Liver (tissue), 9 donors: ENCODE results near the gene RGS7. TPM values are rescaled to one million over a fixed set of nuclear protein-coding genes. Genes with fewer than 3 reads are reported as not detected.

Experiments used
- DNase-seq: peaks from one replicate; pipeline ENCODE4 v3.0.0-alpha.2; 2017; ENCODE audit warnings: low spot score
- H3K27ac ChIP-seq, 2 donors: one replicate each; pipeline ENCODE4 v1.7.0; 2013; ENCODE audit warnings: inconsistent platforms in 2 of 2, low read length in 2 of 2, control low read depth in 1 of 2, low read depth in 1 of 2, mild to moderate bottlenecking in 1 of 2
- H3K27me3 ChIP-seq, 4 donors: one replicate each; pipeline versions ENCODE4 v1.6.1 to v1.7.0; 2013; ENCODE audit warnings: low read length in 3 of 4, inconsistent platforms in 1 of 4, mild to moderate bottlenecking in 1 of 4, moderate library complexity in 1 of 4; ENCODE audit not compliant: control insufficient read depth in 4 of 4, insufficient read depth in 4 of 4
- H3K36me3 ChIP-seq, 4 donors: one replicate each; pipeline versions ENCODE4 v1.6.1 to v1.7.0; 2013; ENCODE audit warnings: low read length in 3 of 4, mild to moderate bottlenecking in 3 of 4, low read depth in 1 of 4, moderate library complexity in 1 of 4; ENCODE audit not compliant: control insufficient read depth in 4 of 4, insufficient read depth in 3 of 4
- H3K4me1 ChIP-seq, 4 donors: one replicate each; pipeline versions ENCODE4 v1.6.1 to v1.7.0; 2013; ENCODE audit warnings: low read length in 3 of 4, mild to moderate bottlenecking in 3 of 4, moderate library complexity in 1 of 4; ENCODE audit not compliant: control insufficient read depth in 4 of 4, insufficient read depth in 4 of 4
- H3K4me3 ChIP-seq, 3 donors: one replicate each; pipeline versions ENCODE4 v1.6.1 to v1.7.0; 2013; ENCODE audit warnings: low read length in 3 of 3, control low read depth in 1 of 3, low read depth in 1 of 3, mild to moderate bottlenecking in 1 of 3
- H3K9ac ChIP-seq, 2 donors: one replicate each; pipeline ENCODE4 v1.7.0; 2013; ENCODE audit warnings: low read length in 2 of 2, mild to moderate bottlenecking in 2 of 2, moderate library complexity in 2 of 2, control low read depth in 1 of 2, low read depth in 1 of 2
- H3K9me3 ChIP-seq, 4 donors: one replicate each; pipeline versions ENCODE4 v1.6.1 to v1.7.0; 2013; ENCODE audit warnings: low read length in 3 of 4; ENCODE audit not compliant: control insufficient read depth in 4 of 4
- EGR1 ChIP-seq, 2 donors: IDR thresholded peaks; 2 replicates each; pipeline ENCODE4 v1.6.1; 2016 to 2018; ENCODE audit warnings: antibody characterized with exemption in 2 of 2, low read depth in 2 of 2
- FOXA1 ChIP-seq: IDR thresholded peaks from 2 replicates; pipeline ENCODE4 v1.6.1; 2016; ENCODE audit warnings: antibody characterized with exemption
- HNF4A ChIP-seq, 2 donors: conservative IDR thresholded peaks; 2 replicates each; pipeline ENCODE4 v1.6.1; 2016; ENCODE audit warnings: antibody characterized with exemption in 2 of 2, mild to moderate bottlenecking in 2 of 2
- HNF4G ChIP-seq: IDR thresholded peaks from 2 replicates; pipeline ENCODE4 v1.6.1; 2016; ENCODE audit warnings: antibody characterized with exemption
- JUND ChIP-seq, 2 donors: IDR thresholded peaks; 2 replicates each; pipeline ENCODE4 v1.6.1; 2016; ENCODE audit warnings: antibody characterized with exemption in 2 of 2
- RAD21 ChIP-seq, 2 donors: IDR thresholded peaks; 2 replicates each; pipeline ENCODE4 v1.6.1; 2016; ENCODE audit warnings: antibody characterized with exemption in 2 of 2, mild to moderate bottlenecking in 2 of 2
- RXRA ChIP-seq, 2 donors: IDR thresholded peaks; 2 replicates each; pipeline ENCODE4 v1.6.1; 2017 to 2018; ENCODE audit warnings: antibody characterized with exemption in 2 of 2, mild to moderate bottlenecking in 1 of 2
- TAF1 ChIP-seq: conservative IDR thresholded peaks from 2 replicates; pipeline ENCODE4 v1.6.1; 2016; ENCODE audit warnings: antibody characterized with exemption, mild to moderate bottlenecking
- YY1 ChIP-seq: IDR thresholded peaks from 2 replicates; pipeline ENCODE4 v1.6.1; 2016; ENCODE audit warnings: antibody characterized with exemption, mild to moderate bottlenecking
- WGBS: extraction: QIAGEN DNeasy Blood & Tissue Kit; methylation state at CpG from one replicate; pipeline ENCODE4 v1.1.7; 2013; 5-methylcytosine and 5-hydroxymethylcytosine counted together
- polyA plus RNA-seq, 2 donors: library from polyadenylated mRNA; stranded (reverse) in 1 of 2; unstranded in 1 of 2; fragments of 200-250 nt in 1 of 2; fragments of >200 nt in 1 of 2; fragmentation: Nextera tagmentation in 1 of 2; extraction: Ambion mirVana in 1 of 2; gene quantifications; one replicate each; pipeline versions ENCODE4 v1.2.1 to v1.2.3, GENCODE V29; 2013 to 2015
- total RNA-seq, 2 donors: library from RNA; depleted of rRNA; stranded (reverse); fragments of >200 nt; gene quantifications; one replicate each; pipeline ENCODE4 v1.2.3, GENCODE V29; 2014
- TF ChIP-seq, protein P1 (sequence below): IDR thresholded peaks from 2 replicates; pipeline ENCODE4 v1.6.1; 2016; ENCODE audit warnings: antibody characterized with exemption
- TF ChIP-seq, protein P2 (sequence below): IDR thresholded peaks from 2 replicates; pipeline ENCODE4 v1.6.1; 2016; ENCODE audit warnings: antibody characterized with exemption
- TF ChIP-seq, protein P3 (sequence below): IDR thresholded peaks from 2 replicates; pipeline ENCODE4 v1.6.1; 2016; ENCODE audit warnings: antibody characterized with exemption, mild to moderate bottlenecking
- donor health status: healthy.
- donor health status: healthy.
- donor health status: healthy.
- donor health status: healthy.
- donor health status: healthy.

RGS7 gene
- total and polyA plus RNA-seq, 4 donors, result 0.05 to 0.18 TPM; not detected in 2

DNA sequence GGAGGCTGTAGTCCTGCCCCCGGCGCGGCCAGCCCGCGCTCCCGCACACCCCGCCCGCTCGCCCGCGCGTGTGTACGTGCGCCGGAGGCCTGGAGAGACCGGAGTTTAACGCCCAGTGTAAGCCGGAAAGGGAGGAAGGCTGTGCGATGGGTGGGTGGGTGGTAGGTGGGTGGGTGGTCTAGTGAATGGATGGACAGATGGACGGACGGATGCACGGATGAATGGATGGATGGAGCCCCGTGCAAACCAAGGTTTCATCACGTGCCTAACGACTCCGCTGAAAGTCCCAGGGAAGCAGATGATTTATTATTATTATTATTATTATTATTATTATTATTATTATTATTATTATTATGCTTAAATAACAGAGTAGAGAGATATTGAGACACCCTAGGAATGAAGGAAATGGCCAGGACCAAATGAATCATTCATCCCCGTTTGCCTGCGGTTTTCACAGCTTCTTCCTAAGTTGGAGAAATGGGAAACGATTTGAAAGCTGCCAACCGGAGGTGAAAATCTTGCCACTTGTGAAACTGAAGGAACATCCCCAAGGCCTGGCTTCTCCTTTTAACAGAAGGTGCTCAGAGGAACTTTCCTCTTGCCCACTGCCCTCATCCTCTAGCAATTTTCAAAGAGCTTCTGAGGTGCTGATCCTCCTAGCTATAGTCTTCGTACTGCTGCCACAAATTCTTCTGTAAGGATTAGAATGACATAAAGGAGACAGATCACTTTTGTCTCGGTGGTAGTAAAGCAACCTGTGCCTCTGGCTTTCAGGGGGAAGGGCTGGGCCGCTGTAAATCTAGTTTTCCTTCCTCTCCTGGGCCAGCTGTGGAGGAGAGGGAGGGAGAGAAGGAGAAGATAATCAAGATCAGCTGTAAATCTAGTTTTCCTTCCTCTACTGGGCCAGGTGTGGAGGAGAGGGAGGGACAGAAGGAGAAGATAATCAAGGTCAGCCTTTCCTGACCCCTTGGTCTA is 648 bp upstream of the RGS7 start:
- no peak for DNase-seq
- no peak for TF ChIP-seq EGR1 (IDR thresholded peaks at IDR 0.05; ENCODE audit: low read depth in 2 of 2)
- TF ChIP-seq TAF1, result no peak
- TF ChIP-seq, protein P1, sequence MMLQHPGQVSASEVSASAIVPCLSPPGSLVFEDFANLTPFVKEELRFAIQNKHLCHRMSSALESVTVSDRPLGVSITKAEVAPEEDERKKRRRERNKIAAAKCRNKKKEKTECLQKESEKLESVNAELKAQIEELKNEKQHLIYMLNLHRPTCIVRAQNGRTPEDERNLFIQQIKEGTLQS, result no peak
- no peak for TF ChIP-seq HNF4G
- no peak for TF ChIP-seq JUND (IDR thresholded peaks at IDR 0.05)
- no peak for TF ChIP-seq HNF4A (conservative IDR thresholded peaks at IDR 0.05)
- no peak for TF ChIP-seq YY1
- TF ChIP-seq RXRA (IDR thresholded peaks at IDR 0.05), result no peak
- TF ChIP-seq FOXA1, result no peak
- no peak for TF ChIP-seq RAD21 (IDR thresholded peaks at IDR 0.05)
- TF ChIP-seq, protein P2, sequence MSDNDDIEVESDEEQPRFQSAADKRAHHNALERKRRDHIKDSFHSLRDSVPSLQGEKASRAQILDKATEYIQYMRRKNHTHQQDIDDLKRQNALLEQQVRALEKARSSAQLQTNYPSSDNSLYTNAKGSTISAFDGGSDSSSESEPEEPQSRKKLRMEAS, result no peak
- H3K4me1 ChIP-seq, result peaks cover 2 to 11% (median 5%) of the 10 kb centered on the region in 4 donors
- H3K27ac ChIP-seq, result no peak overlapping the region
- H3K9me3 ChIP-seq, result no peaks in the 10 kb centered on the region
- 10% methylated on average over 33 of the region's 33 CpGs for WGBS
- peak overlapping the region in 1 of 3 donors; percentile 64 for H3K4me3 ChIP-seq
- H3K36me3 ChIP-seq, result no peaks in the 10 kb centered on the region
- no peak overlapping the region for H3K9ac ChIP-seq
- peaks cover 0 to 17% (median 6%) of the 10 kb centered on the region in 4 donors for H3K27me3 ChIP-seq

DNA sequence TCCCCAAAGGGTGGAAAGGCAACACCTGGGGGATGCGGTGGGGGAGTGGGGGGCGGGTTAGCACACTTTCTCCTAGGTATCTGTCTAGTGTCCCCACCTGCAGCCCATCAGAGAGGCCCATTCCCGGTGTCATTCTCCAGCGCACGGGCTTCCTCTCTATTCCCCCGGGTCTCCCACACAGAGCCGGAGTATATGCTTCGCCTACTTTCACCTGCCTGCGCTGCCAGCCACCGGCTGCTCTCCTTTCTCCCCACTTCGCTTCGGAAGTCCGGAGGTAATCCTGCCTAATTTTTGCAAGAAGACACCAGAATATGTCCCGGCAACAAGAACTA is 852 bp downstream of the RGS7 start:
- TF ChIP-seq, protein P3, sequence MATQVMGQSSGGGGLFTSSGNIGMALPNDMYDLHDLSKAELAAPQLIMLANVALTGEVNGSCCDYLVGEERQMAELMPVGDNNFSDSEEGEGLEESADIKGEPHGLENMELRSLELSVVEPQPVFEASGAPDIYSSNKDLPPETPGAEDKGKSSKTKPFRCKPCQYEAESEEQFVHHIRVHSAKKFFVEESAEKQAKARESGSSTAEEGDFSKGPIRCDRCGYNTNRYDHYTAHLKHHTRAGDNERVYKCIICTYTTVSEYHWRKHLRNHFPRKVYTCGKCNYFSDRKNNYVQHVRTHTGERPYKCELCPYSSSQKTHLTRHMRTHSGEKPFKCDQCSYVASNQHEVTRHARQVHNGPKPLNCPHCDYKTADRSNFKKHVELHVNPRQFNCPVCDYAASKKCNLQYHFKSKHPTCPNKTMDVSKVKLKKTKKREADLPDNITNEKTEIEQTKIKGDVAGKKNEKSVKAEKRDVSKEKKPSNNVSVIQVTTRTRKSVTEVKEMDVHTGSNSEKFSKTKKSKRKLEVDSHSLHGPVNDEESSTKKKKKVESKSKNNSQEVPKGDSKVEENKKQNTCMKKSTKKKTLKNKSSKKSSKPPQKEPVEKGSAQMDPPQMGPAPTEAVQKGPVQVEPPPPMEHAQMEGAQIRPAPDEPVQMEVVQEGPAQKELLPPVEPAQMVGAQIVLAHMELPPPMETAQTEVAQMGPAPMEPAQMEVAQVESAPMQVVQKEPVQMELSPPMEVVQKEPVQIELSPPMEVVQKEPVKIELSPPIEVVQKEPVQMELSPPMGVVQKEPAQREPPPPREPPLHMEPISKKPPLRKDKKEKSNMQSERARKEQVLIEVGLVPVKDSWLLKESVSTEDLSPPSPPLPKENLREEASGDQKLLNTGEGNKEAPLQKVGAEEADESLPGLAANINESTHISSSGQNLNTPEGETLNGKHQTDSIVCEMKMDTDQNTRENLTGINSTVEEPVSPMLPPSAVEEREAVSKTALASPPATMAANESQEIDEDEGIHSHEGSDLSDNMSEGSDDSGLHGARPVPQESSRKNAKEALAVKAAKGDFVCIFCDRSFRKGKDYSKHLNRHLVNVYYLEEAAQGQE, result no peak
- WGBS, result 6% methylated on average over 14 of the region's 14 CpGs
- DNase-seq, result no peak
- H3K27ac ChIP-seq, result no peak overlapping the region
- peaks cover 0 to 17% (median 6%) of the 10 kb centered on the region in 4 donors for H3K27me3 ChIP-seq
- H3K9me3 ChIP-seq, result no peaks in the 10 kb centered on the region
- H3K9ac ChIP-seq, result no peak overlapping the region
- no peaks in the 10 kb centered on the region for H3K36me3 ChIP-seq
- H3K4me3 ChIP-seq, result no peak overlapping the region
- peaks cover 2 to 11% (median 5%) of the 10 kb centered on the region in 4 donors for H3K4me1 ChIP-seq

DNA sequence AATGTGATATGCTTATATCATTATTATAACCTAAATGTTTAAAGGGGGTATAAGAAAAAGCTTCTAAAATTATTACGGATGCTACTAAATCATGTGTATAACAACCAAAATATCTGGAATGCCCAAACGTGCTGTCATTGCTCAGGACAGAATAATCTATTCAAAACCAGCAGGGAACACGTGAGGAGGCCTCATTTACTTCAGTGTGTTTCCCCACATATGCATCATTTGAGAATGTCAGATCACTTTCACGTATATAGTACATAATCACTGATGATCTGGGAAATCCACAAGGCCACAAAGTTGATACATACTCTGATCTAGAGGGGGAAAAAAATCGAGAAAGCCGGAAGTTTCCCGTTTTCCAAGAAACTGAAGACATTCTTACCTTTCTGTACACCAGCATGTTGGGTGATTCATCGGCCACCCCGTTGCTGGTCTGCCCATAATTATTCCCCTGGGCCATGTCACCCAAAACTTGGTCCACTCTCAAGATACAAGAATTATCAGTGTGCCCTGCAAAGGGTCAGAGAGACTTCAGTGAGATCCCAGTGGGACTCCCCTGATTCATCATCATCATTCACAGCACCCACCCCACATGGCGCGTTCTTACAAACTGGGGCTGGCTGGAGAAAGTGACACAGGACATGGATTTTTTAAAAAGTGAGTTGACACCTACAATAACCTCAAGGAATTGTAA is 1.5 kb downstream of the RGS7 start:
- H3K4me3 ChIP-seq, result no peak overlapping the region
- TF ChIP-seq FOXA1 (no peak), EGR1 (IDR thresholded peaks at IDR 0.05; ENCODE audit: low read depth in 2 of 2) (no peak), RAD21 (IDR thresholded peaks at IDR 0.05) (no peak), YY1 (no peak)
- DNase-seq, result no peak
- peaks cover 2 to 11% (median 5%) of the 10 kb centered on the region in 4 donors for H3K4me1 ChIP-seq
- H3K27me3 ChIP-seq, result peaks cover 0 to 17% (median 6%) of the 10 kb centered on the region in 4 donors
- no peaks in the 10 kb centered on the region for H3K36me3 ChIP-seq
- WGBS, result 77% methylated on average over 11 of the region's 11 CpGs
- H3K27ac ChIP-seq, result no peak overlapping the region
- no peaks in the 10 kb centered on the region for H3K9me3 ChIP-seq
- no peak overlapping the region for H3K9ac ChIP-seq
